Peyer's patch (tissue), 4 donors: ENCODE measurements around the gene KCNK4.

Experiments used
- CTCF ChIP-seq, 6 experiments: fragments of 450-650 bp in 4 of 6; fragments of 200-600 bp in 2 of 6; sonication (generic) in 1 of 6; IDR thresholded peaks; one replicate each; pipeline ENCODE4 v1.5.1; 2017 to 2019; ENCODE audit warnings: antibody characterized with exemption in 6 of 6, mild to moderate bottlenecking in 3 of 6, moderate library complexity in 1 of 6
- POLR2A ChIP-seq, 2 donors: fragments of 450-650 bp; IDR thresholded peaks; one replicate each; pipeline ENCODE4 v1.5.1; 2017; ENCODE audit warnings: antibody characterized with exemption in 2 of 2, mild to moderate bottlenecking in 2 of 2, moderate library complexity in 2 of 2

DNA sequence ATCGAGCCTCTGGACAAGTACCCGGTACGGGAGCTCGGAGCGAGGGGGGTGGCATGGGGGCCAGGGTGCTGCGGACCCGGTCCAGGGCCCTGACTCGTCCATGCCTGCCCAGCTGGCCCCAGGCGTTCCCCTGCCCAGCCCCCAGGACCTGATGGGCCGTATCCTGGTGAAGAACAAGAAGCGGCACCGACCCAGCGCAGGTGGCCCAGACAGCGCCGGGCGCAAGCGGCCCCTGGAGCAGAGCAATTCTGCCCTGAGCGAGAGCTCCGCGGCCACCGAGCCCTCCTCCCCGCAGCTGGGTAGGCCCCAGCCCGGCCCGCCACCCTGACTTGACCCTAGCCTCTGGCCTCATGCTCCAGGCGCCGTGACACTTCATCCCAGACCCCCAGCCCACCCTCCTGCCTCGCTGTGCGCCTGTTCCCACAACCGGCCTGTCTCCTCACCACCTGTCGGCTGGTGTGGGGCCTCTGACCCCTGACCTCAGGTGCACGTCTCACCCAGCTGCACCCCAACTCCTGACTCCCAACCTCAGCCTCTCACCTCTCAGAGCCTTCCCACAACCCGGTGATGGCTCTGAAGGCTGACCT lies 32.1 kb upstream of the KCNK4 start:
- TF ChIP-seq POLR2A (IDR thresholded peaks at IDR 0.05): no peak
- no peak for TF ChIP-seq CTCF (IDR thresholded peaks at IDR 0.05)
